ENCODE measurements around the gene IFNA8.
"Not testable (repeated sequence)": the region's sequence is repeated elsewhere in the genome, so short reads cannot be mapped to it uniquely, and the experiment has no call there.

The IFNA8 gene

DNA sequence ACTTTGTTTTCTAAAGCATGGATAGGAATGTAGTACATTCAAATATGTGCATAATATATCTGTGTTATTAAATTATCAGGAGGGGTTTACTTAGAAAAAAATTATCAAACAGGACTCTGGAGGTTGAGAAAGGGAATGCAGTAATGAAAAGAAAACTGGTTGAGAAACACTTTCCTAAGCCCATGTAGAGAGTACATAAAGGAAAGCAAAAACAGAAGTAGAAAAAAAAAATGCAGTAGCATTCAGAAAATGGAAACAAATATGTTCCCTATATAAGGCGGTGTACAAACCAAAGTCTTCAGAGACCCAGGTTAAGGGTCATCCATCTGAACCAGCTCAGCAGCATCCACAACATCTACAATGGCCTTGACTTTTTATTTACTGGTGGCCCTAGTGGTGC, at the start of gene IFNA8:
IFNA8 (plus strand) TSS at position 301 of the 400 bp plus-strand sequence; CDS start at position 361, 60 bp downstream.
- DNase-seq (ENCODE audit: low read depth in 2 of 2): no peak

- no peak for DNase-seq (ENCODE audit: low read depth in 2 of 2)
Measured at GRCh38 chr9:21362287-21362686, 46.6 kb upstream of the IFNA8 start.

GRCh38 chr9:21367169-21367568, 41.7 kb upstream of the IFNA8 start:
- not testable (repeated sequence) for DNase-seq (ENCODE audit: low read depth in 2 of 2)

DNA sequence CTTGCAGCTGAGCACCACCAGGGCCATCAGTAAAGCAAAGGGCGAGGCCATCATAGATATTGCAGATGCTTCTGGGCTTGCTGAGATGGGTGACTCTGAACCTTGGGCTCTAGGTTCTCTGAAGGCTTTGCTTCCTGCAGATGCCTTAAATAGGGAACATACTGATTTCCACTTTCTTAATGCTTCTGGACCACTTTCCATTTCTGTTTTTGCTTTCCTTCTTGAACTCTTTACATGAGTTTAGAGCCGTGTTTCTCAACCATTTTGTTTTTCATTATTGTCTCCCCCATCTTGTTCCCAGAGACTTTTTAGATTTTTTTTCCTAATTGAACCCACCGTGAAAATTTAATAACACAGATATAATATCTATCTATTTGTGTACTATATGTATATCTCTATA, 41.0 kb upstream of the IFNA8 start, which contains the start of gene IFNA13:
IFNA13 (minus strand) TSS at position 101 of the 400 bp plus-strand sequence; CDS start at position 54, 47 bp downstream.
- DNase-seq (ENCODE audit: low read depth in 2 of 2): no peak

- not testable (repeated sequence) for DNase-seq (ENCODE audit: low read depth in 2 of 2)
Measured at GRCh38 chr9:21371467-21371866, 37.5 kb upstream of the IFNA8 start.

DNA sequence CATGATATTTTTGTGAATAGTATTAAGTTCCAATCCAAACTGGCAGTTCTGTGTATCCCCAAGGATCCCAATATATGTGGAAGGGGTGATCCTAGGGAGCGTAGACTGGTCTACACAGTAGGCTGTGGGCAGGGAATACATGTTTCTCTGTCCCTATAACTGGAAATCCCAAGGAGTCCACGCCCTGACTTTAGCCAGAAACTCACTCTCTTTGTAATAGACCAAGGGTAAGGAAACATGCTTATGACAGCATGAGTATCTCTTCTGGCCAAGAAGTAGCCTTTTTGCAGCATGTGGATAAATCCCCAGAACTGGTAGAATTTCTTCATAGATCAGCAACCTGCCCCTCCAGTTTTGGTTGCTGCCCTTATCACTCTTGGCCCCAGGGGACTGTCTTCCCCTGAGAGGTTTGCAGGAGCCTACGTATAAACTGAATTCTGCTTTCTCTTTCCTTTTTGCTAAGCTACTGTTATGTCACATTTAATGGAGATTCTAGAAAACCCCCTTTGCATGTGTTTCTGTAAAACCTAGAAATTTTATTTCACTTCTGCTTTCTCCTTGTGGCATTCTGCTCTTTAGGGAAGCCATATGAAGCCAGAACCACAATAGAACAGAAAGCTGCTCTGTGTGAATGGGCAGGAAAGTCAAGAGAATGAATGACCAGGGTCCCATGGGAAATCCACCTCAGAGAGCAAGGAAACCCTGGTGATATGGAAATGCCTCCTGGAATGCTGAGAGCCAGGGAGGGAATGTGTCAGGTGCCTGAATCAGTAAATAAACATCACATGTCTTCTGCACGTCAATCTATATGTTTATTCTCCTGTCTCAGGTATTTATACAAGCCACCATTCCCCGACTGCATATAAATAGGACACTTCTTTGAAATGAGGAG, 27.2 kb upstream of the IFNA8 start:
- DNase-seq (ENCODE audit: low read depth in 2 of 2): no peak

DNA sequence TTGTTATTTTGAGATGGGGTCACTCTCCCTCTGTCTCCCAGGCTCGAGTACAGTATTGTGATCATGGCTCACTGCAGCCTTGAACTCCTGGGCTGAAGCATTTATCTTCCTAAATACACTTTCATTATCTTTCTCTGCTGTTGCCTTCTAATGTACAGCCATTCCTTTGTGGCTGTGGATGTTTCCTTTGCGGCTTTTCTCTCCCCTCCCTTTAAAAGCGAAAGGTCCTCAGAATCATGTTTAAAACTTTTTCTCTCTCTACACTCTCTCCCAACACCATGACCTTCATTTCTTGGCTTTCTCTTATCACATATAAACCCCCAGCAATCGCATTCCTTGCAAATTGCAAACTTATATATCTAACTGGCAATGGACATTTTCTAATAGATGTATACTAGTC, 25.3 kb upstream of the IFNA8 start:
- no peak for DNase-seq (ENCODE audit: low read depth in 2 of 2)

DNA sequence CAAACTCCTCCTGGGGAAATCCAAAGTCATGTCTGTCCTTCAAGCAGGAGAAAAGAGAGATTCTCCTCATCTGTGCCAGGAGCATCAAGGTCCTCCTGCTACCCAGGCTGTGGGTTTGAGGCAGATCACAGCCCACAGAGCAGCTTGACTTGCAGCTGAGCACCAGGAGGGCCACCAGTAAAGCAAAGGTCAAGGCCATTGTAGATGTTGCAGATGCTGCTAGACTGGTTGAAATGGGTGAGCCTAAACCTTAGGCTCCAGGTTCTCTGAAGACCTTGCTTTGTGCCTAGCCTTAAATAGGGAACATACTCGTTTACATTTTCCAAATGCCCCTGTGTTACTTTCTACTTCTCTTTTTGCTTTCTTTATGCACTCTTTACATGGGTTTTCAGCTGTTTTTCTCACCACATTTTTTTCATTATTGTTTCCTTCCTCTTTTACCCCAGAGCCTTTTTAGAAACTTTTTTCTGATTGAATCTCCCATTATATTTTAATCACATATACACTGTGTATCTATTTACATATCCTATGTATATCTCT, 23.7 kb upstream of the IFNA8 start, which contains the start of gene IFNA2:
IFNA2 (minus strand) TSS at position 268 of the 540 bp plus-strand sequence; CDS start at position 199, 69 bp downstream.
- no peak for DNase-seq (ENCODE audit: low read depth in 2 of 2)

DNA sequence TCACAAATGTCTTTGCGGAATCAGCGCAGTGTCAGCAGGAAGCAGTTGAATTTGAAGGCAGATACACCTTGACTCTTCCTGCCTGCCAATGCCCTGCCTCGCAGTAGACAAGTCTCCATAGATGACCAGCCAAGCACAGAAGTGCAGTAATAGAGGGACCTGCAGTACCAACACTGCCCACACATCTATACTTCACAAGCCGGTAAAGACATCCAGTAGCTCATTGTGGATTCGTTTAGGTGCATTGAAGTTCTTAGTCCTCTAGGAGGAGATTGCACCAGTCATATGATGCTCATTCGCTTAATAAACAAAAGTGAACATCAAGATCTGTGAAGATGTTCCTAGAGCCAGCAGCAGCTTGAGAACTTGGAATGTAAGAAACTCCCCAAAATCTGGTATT, 16.6 kb upstream of the IFNA8 start:
- DNase-seq (ENCODE audit: low read depth in 2 of 2): no peak

GRCh38 chr9:21395778-21396717, 12.9 kb upstream of the IFNA8 start:
- DNase-seq (ENCODE audit: low read depth in 2 of 2): peak; percentile 17 to 50

- DNase-seq (ENCODE audit: low read depth in 2 of 2): no peak
Measured at GRCh38 chr9:21398955-21399489, 9.9 kb upstream of the IFNA8 start.

DNA sequence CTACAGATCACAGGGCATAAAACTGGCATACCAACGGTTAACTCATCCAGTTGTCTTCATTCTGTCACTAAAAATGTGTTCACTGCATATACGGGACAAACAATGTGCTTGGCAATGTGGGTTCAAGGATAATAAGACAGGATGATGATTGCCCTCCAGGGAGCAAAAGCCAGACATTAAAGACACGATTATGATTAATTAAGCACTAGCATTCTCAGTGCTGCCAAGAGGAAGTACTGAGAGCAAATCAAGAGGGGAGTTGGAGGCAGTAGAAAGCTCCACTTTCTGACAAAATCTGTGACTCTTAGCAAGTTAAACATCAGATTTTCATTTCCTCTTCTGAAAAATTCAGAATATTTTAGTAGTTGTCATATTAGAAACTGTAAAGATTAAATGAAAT, 9.0 kb upstream of the IFNA8 start:
- no peak for DNase-seq (ENCODE audit: low read depth in 2 of 2)

DNA sequence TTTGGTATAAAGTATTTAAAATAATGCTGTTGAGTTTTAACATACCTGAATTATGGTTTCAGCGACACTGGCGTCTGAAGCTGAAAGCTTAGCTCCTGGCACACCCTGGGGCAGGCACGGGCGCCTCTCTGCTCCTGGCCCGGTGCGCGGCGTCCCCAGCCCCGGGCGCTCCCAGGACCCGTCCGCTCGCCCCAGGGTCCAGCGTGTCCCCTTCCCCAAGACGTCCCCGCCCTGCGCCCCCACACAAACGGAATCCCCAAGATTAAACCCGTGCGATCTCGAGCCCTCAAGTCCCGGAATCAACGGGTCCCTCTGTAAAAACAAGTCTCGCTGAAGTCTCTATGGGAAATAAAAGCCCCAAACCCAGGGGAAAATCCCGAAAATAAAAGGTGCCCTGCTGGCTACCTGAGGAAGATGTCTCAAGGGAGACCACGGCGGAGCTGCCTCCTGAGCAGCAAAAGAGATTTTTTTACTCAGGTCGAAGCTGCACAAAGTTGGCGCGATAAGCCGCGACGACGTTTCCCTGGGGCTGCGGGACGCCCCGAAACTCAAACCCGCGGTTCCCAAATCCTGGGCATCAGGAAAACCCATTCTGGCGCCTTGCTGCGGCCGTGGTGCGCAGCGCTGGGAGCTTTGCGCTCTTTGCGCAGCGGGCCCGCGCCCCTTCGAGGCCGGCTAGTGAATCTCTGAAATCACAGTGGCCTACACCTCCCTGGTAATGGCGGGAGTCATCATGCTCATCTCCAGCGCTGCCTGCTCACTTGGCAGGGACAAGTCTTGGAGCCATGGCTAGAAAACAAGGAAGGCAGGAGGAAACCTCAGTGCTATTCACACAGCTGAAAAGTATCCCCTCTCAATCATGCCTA, 6.3 kb upstream of the IFNA8 start:
- no peak for DNase-seq (ENCODE audit: low read depth in 2 of 2)

DNA sequence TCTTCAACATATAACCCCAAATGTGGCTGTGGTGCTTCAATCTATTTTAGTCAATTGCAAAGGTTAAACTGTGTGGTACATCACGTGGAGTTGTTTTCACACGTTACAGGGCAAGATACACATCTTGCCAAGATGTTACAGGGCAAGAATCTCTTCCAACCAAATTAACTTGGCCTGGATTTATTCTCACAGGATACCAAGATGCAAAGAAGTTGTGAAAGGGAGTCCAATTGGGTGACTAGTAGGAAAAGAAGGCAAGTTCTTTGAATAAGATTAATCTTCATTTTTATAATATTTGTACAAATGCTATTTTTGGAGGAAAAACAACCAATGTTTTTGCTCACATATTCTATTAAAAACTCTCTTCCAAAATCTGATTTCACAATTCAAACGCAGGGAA, 4.8 kb upstream of the IFNA8 start:
- no peak for DNase-seq (ENCODE audit: low read depth in 2 of 2)

GRCh38 chr9:21412107-21412506, 3.2 kb downstream of the IFNA8 start:
- no peak for DNase-seq (ENCODE audit: low read depth in 2 of 2)

DNA sequence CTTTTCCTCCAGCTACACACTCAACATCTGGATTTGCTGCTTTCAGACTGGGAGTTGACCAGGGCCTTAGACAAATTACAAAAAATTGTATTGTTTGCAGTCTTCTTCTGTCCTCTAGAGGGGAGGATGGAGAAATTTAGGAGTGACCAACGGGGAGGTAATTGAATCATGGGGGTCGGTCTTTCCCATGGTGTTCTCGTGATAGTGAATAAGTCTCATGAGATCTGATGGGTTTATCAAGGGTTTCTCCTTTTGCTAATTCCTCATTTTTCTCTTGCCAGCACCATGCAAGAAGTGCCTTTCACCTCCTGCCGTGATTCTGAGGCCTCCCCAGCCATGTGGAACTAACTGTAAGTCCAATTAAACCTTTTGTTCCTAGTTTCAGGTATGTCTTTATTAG, 4.2 kb downstream of the IFNA8 start:
- DNase-seq (ENCODE audit: low read depth in 2 of 2): no peak

GRCh38 chr9:21413624-21414023, 4.7 kb downstream of the IFNA8 start:
- no peak for DNase-seq (ENCODE audit: low read depth in 2 of 2)

DNA sequence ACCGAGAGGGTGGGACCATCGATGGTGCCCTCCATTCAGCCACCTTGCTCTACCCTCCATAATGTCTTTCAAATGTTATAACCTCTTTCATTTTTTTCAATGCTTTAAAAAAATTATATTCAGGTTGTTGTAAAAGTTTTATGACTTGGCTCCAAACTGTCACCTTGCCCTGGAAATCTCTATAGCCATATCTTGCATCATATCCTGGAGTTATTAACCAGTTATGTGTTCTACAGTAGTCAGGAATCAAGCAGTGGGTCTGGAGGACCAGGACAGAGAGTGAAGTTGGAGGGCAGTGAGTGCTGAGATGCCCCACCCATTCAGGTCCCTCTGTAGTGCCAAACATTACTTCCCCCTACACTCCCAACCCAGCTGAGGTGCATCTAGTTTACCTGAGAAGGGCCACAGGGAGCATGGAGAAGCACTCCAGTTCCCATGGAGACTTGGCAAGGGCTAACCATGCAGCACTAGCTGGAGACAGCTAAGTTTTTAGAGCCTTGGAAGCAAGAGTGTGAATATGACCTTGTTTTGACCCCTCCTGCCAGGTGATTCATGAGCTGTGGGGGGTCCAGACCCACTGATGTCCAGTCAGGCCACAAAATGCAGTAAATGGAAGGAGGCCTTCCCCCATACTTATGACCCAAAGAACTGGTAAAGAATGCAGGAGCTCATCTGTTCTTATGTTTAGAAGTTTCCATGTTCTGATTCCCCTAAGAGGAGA, 5.5 kb downstream of the IFNA8 start:
- DNase-seq (ENCODE audit: low read depth in 2 of 2): no peak

DNA sequence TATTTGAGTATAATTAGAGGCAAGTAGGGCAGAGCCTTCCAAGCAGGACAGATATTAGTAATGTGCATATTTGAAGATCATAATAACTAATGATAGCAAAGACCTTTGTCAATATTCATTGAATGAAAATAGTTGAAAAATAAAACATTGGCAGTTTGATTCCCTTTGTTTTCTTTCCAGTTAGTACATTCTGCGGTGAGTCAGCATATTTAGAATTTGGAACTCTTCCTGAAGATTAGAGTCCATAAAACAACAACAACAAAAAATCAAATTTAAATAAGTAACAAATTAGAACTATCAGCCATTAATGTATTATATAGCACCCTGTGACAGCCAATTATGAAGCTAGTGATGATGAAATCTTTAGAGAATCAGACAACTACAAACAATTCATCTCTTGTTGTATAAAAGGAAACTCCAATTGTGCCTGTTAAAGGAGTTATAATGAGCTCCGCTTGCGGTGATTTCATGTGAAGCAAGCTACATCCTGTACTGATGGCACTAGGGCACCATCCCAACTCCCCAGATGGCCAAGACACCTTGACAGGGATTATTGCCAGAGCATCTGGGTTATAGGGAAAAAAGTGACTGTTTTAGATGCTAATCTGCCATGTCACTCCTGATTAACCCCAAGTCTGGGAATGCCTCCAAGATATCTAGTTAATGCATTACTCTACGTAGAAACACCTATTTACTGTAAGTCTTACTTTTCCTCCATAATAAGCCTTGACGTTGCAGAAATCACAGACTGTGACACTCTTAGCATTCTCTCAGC, 6.8 kb downstream of the IFNA8 start:
- DNase-seq (ENCODE audit: low read depth in 2 of 2): no peak

Data from stimulated activated CD4-positive, alpha-beta T cell treated with anti-CD3 and anti-CD28 coated beads, Interleukin-12 subunit alpha, Interleukin-12 subunit beta, amount 100 ng/mL, for 24 hours (primary cell).